HG02973 (cell line): ENCODE results near the gene RABEP2.
"Not testable (repeated sequence)": the region's sequence is repeated elsewhere in the genome, so short reads cannot be mapped to it uniquely, and the experiment has no call there.

Experiments
- ATAC-seq: cut with Tn5 transposase; IDR thresholded peaks from one replicate; pipeline ENCODE4 v1.9.1; 2021; ENCODE audit warnings: moderate library complexity; ENCODE audit not compliant: unreplicated experiment

RABEP2 gene

GRCh38 chr16:28904363-28904762, 20.7 kb downstream of the RABEP2 start:
- ATAC-seq, result no peak

DNA sequence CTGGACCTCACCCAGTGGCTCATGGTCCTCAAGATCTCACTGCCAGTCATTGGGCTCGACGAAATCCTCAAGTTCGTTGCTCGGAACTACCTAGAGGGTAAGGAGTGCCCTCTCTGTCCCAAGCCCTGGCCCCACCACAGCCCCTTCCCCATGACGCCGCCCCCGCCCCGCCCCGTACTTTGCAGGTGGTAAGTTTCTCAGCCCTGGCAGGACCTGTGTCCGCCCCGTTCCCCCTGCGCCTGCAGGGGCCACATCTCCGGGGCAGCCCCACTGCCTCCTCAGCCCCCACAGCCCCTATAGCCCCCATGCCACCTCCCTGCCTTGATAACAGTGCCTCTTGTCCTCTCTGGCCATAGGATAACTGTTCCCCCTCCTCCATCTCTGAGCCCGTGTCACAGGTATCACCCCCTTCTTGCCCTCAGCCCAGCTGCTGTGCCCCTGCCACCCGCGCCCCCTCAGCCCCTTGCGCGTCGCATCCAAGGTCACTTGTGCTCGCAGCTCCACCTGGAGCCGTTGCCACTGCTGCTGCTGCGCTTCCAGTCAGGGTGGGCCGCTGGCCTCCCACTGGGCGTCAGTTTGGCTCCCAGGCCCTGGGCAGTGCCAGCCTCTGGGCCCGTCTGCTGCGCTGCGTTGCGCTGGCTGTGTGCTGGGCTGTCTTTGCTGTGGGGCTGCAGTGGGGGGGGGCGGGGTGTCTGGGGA, 21.5 kb downstream of the RABEP2 start:
- no peak for ATAC-seq

DNA sequence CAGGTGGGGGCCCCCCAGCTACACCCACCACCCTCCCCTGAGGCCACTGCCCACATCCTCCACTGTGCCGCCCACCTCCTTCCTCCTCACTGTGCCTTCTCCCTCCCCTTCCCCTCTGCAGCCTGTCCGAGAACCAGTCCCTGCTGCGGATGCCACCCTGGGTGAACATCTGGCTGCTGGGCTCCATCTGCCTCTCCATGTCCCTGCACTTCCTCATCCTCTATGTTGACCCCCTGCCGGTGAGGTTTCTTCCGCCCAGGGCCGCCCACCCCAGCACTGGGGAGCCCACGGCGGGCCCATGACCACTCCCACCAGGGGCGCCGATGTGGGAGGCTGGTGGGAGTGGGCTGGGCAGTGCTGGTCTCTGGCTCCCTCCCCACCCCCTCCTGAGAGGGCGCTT, 22.1 kb downstream of the RABEP2 start:
- ATAC-seq, result no peak

DNA sequence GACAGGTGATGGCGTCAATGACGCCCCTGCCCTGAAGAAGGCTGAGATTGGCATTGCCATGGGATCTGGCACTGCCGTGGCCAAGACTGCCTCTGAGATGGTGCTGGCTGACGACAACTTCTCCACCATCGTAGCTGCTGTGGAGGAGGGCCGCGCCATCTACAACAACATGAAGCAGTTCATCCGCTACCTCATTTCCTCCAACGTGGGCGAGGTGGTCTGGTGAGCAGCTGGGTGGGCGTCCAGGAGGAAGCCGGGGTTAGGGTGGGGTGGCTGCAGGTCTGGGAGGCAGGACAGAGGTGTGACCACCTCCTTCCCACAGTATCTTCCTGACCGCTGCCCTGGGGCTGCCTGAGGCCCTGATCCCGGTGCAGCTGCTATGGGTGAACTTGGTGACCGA, 23.2 kb downstream of the RABEP2 start:
- no peak for ATAC-seq

GRCh38 chr16:28900601-28901000, 24.4 kb downstream of the RABEP2 start:
- no peak for ATAC-seq

DNA sequence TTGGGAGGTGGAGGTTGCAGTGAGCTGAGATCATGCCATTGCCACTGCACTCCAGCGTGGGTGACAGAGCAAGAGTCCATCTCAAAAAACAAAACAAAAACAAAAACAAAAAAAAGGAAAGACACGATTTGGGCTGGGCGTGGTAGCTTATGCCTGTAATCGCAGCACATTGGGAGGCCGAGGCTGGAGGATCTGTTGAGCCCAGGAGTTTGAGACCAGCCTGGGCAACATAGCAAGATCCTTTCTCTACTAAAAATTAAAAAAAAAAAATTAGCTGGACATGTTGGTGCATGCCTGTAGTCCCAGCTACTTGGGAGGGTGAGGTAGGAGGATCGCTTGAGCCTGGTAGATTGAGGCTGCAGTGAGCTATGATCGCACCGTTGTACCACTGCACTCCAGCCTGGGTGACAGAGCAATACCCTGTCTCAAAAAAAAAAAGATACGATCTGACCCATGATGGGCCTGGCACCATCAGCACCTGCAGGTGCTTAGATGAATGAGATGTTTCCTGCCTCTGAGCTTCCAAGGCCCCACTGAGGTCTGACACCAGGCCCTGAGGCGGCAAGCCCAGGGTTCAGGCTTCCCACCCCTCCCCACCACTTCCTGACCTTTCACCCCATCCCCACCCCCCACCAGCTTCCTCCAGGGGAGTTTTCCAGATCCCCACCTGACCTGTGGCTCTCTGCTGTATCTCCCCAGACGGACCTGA, 25.0 kb downstream of the RABEP2 start:
- no peak for ATAC-seq

DNA sequence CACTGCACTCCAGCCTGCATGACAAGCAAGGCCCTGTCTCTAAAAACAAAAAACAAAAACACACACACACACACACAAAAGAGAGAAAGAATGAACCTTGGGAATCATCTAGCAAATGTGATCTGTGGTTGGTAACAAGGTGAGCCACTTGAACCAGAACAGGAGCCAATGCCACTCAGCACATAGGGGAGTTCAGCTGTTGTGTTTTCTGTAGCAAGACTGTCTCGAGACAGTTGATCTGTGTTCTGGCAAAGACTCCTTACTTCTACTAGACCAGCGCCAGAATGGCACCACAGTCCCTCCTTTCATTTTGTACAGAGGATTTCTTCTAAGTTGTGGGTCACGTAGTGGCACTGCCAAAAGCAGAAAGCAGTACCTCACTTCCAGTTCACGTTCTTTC, 26.1 kb downstream of the RABEP2 start:
- ATAC-seq, result no peak

GRCh38 chr16:28898266-28898665, 26.8 kb downstream of the RABEP2 start:
- no peak for ATAC-seq

GRCh38 chr16:28897826-28898225, 27.2 kb downstream of the RABEP2 start:
- no peak for ATAC-seq

- no peak for ATAC-seq
Observed at GRCh38 chr16:28895609-28896008, 29.4 kb downstream of the RABEP2 start.

DNA sequence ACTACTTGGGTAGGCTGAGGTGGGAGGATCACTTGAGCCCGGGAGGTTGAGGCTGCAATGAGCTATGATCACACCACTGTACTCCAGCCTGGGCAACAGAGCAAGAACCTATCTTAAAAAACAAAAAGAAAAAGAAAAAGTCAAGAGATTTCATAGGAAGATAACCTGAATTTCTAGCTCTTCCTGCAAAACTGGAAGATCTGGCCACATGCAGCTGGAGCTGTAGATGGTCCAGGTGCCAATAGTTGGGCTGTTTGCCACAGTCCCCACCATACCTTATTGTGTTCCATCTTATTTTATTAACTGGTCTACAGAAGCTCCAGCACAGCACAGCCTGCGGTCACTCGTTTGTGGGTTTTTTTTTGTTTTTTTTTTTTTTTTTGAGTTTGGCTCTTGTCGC, 31.7 kb downstream of the RABEP2 start:
- ATAC-seq, result no peak

- no peak for ATAC-seq
Observed at GRCh38 chr16:28891964-28892890, 32.8 kb downstream of the RABEP2 start.

- not testable (repeated sequence) for ATAC-seq
Observed at GRCh38 chr16:28890355-28890754, 34.7 kb downstream of the RABEP2 start.

- ATAC-seq, result no peak
Observed at GRCh38 chr16:28886945-28887344, 38.1 kb downstream of the RABEP2 start.

DNA sequence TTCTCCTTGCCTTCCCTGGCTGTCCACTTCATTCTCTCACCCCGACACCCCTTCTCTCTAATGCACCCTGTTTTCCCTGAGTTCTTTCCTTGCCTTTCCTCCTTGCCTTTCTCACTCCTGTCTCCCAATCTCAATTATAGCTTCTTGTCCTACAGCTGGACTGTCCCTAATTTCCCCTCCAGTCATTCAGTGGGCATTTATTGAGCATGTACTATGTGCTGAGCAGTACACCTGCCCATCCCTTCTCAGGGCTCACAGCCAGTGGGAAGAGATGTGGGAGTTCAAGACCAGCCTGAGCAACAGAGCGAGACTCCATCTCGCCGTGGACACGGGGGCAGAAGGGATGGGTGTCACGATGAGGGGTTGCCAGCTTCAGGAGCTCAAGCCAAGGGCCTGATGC, 41.0 kb downstream of the RABEP2 start:
- no peak for ATAC-seq

DNA sequence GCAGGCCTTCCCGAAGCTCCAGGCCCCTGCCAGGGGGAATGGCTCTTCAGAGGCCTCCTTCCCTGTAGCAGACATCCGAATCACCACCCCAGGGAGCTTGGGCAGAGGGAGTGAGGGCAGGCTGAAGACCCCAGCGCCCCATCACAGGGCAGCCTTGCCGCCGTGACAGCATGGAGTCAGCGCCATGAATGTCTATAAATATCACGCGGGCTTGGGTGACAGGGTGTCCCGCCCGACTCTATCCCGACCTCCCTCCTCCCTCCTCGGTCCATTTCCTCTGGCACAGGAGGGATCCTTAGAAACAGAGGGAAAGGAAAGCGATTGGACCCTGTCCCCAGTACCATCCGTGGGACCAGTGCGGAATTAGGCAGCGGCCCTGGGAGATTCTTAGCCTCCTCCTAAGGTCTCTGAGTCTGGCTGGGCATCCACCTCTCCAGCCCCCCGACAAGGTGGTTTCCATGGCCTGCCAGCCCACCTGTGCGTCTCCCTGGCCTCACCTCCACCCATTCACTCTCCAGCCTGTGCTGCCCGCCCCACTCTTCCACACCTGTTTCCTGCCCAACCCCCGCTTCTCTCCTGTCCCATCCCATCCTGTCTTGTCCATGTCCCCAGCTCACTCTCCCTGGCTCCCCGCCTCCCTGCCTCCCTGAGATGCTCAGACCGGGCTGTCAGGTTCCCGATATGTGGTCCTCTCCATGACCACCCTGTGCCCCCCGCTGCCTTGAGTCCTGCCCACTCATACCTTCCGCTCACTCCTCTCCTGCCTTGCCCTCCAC, 41.6 kb downstream of the RABEP2 start:
- ATAC-seq, result no peak

GRCh38 chr16:28882551-28883160, 42.4 kb downstream of the RABEP2 start:
- no peak for ATAC-seq

DNA sequence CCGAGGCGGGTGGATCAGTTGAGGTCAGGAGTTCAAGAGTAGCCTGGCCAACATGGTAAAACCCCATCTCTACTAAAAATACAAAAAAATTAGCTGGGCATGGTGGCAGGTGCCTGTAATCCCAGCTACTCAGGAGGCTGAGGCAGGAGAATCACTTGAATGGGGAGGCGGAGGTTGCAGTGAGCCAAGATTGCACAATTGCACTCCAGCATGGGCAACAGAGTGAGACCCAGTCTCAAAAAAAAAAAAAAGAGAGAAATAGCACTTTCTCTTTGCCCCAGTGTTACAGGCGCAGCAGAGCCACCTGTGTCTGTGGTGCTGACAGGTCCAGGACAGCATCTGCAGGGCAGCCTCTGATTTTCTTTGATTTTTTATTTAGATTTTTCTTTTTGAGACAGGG, 43.5 kb downstream of the RABEP2 start:
- not testable (repeated sequence) for ATAC-seq

DNA sequence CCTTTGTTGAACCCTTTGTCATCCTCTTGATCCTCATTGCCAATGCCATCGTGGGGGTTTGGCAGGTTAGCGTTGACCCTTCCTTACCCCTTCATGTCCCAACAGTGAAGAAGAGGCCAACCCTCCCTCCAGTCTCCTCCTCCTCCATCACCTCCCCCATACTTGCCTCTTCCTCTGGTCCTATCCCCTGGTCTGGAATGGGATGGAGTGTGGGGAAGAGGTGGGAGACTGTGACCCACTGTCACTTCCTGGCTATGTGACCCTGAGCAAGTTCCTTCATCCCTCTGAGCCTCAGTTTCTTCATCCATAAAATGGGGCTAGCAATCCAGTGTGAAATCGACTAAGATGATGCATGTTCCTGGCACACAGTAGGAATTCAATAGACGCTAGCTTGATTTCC, 44.1 kb downstream of the RABEP2 start:
- no peak for ATAC-seq

- no peak for ATAC-seq
Observed at GRCh38 chr16:28880589-28880915, 44.5 kb downstream of the RABEP2 start.
